ENCODE results near the gene DNAJC7.

DNAJC7 gene

DNA sequence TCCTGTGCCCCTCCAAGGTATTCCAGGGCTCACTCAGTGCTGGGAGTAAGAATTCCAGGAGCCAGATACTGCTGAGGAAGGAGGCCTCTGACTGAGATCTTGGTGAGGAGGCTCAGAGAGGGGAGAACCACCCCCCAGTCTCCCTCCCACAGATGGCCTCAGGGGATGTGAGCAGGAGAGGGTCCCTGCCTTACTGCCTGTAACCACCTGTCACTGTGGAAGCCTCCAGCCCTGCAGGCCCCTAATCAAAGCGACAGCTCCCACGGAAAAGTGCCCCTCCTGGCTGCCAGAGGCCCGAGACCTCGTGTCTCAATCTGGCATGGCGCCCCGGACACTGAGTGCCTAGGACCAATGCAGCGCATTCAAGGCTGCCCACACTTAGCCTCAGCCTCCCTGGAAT lies 40.8 kb upstream of the DNAJC7 start:
- TF ChIP-seq CTCF (IDR thresholded peaks at IDR 0.05; ENCODE audit: low read depth, low read length) = no peak

DNA sequence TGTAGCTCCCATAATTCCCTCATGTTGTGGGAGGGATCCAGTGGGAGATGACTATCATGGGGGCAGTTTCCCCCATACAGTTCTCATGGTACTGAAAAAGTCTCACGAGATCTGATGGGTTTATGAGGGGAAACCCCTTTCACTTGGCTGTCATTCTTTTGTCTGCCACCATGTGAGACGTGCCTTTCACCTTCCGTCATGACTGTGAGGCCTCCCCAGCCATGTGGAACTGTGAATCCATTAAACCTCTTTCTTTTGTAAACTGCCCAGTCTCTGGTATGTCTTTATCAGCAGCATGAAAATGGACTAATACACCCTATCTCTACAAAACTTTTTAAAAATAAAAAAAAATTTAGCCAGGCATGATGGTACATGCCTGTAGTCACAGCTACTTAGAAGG lies 39.4 kb upstream of the DNAJC7 start:
- H3K4me3 ChIP-seq (ENCODE audit: low read depth, low read length) = no peak overlapping the region
- no peak for TF ChIP-seq CTCF (IDR thresholded peaks at IDR 0.05; ENCODE audit: low read depth, low read length)

More for the DNA sequence above, 40.8 kb upstream of the DNAJC7 start:
- no peak overlapping the region for H3K4me3 ChIP-seq (ENCODE audit: low read depth, low read length)

DNA sequence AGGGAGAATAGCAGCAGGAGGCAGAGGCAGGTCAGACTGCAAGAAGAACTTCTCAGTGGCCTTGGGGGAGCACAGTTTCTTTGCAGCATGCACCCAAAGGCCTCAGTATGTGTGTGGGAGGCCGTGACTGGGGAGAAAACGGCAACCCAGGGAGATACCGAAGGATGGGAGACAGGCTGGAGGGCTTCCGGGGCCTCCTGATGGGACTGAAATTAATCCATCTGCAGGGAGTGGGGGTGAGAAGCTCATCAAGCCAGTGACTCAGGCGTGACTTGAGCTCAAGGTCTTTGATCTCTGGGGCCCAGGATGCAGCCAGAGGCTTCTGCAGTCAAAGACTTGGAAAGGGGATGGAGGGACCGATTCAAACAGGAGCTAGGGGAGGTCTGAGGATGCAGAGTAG lies 38.3 kb upstream of the DNAJC7 start:
- H3K4me3 ChIP-seq (ENCODE audit: low read depth, low read length) = no peak overlapping the region
- no peak for TF ChIP-seq CTCF (IDR thresholded peaks at IDR 0.05; ENCODE audit: low read depth, low read length)

DNA sequence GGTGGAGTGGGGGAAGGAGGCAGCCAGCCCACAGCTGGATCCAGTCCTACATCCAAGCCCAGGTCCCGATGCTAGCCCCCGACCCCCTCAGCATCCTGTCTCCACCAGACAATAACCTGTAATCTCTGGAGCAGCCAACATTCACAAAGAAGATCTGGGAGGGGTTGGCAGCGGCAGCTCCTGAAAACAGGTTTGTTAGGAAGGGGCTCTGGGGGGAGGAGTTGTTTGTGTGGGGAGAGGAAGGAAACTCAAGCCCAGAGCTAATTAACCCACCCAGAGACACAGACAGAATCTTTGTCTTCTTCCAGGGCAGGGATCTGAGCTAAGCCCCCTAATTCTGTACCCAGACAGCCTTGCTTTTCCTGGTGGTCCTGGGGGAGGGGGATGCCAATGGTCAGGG lies 37.8 kb upstream of the DNAJC7 start:
- no peak for TF ChIP-seq CTCF (IDR thresholded peaks at IDR 0.05; ENCODE audit: low read depth, low read length)
- no peak overlapping the region for H3K4me3 ChIP-seq (ENCODE audit: low read depth, low read length)

- H3K4me3 ChIP-seq (ENCODE audit: low read depth, low read length) = no peak overlapping the region
- TF ChIP-seq CTCF (IDR thresholded peaks at IDR 0.05; ENCODE audit: low read depth, low read length) = no peak
Measured at GRCh38 chr17:42053731-42054500, 36.7 kb upstream of the DNAJC7 start.

- TF ChIP-seq CTCF (IDR thresholded peaks at IDR 0.05; ENCODE audit: low read depth, low read length) = no peak
- no peak overlapping the region for H3K4me3 ChIP-seq (ENCODE audit: low read depth, low read length)
Measured at GRCh38 chr17:42052346-42052877, 35.2 kb upstream of the DNAJC7 start.

GRCh38 chr17:42051645-42052044 lies 34.4 kb upstream of the DNAJC7 start:
- no peak overlapping the region for H3K4me3 ChIP-seq (ENCODE audit: low read depth, low read length)
- TF ChIP-seq CTCF (IDR thresholded peaks at IDR 0.05; ENCODE audit: low read depth, low read length) = no peak
